Panc1 (cell line): ENCODE measurements around the gene RPS24. TPM values are rescaled to one million over a fixed set of nuclear protein-coding genes. Genes with fewer than 3 reads are reported as not detected.
"Not testable (repeated sequence)": the region's sequence is repeated elsewhere in the genome, so short reads cannot be mapped to it uniquely, and the experiment has no call there.

Experiments used
- ATAC-seq: fragments of 200-7000 bp; cut with Tn5 transposase; 2 replicates; pipeline ENCODE4 v1.9.1; 2020; ENCODE audit warnings: mild to moderate bottlenecking, moderate library complexity
- BruUV-seq: library from RNA; stranded (reverse); fragments of 400-500 nt; replicated peaks from 2 replicates; lab custom pipeline; 2021; lab: Mats Ljungman, UMichigan
- CTCF ChIA-PET: fragments of 300-600 bp; sonication (Branson Sonifier 250); formaldehyde crosslinking; loops from one replicate; lab custom pipeline; 2022; ENCODE audit warnings: antibody characterized with exemption; lab: Charles Lee
- POLR2A ChIA-PET: fragments of 300-600 bp; sonication (Branson Sonifier 250); formaldehyde crosslinking; loops from one replicate; lab custom pipeline; 2022; ENCODE audit warnings: antibody characterized with exemption; lab: Charles Lee
- DNase-seq: peaks from one replicate; pipeline ENCODE4 v3.0.0-alpha.2; 2010; ENCODE audit warnings: low read depth, low spot score
- H3K27ac ChIP-seq: 2 replicates; pipeline ENCODE4 v1.5.1; 2011; ENCODE audit warnings: mild to moderate bottlenecking, low read length, inconsistent platforms
- H3K27me3 ChIP-seq: fragments of 200-500 bp; sonication (Bioruptor generic); 2 replicates; pipeline ENCODE4 v1.6.0; 2014; ENCODE audit warnings: low read length, inconsistent platforms; ENCODE audit not compliant: control insufficient read depth, insufficient read depth
- H3K36me3 ChIP-seq: fragments of 200-500 bp; sonication (Bioruptor generic); 2 replicates; pipeline ENCODE4 v1.5.1; 2014; ENCODE audit warnings: inconsistent platforms, mild to moderate bottlenecking, low read length, moderate library complexity; ENCODE audit not compliant: control insufficient read depth, insufficient read depth
- H3K4me1 ChIP-seq: 2 replicates; pipeline ENCODE4 v1.5.1; 2011; ENCODE audit warnings: inconsistent platforms, mild to moderate bottlenecking, low read length, moderate library complexity; ENCODE audit not compliant: control insufficient read depth, insufficient read depth
- H3K4me3 ChIP-seq, 2 experiments: 2 replicates each; pipeline ENCODE4 v1.5.1; 2011 to 2012; ENCODE audit warnings: low read depth in 2 of 2, low read length in 2 of 2, mild to moderate bottlenecking in 2 of 2, inconsistent platforms in 1 of 2, moderate library complexity in 1 of 2
- H3K9me3 ChIP-seq: fragments of 200-500 bp; sonication (Bioruptor generic); 2 replicates; pipeline ENCODE4 v1.5.1; 2014; ENCODE audit warnings: low read depth, mild to moderate bottlenecking, inconsistent platforms, low read length, moderate library complexity; ENCODE audit not compliant: control insufficient read depth, insufficient read depth
- CTCF ChIP-seq: fragments of 450-650 bp; IDR thresholded peaks from 2 replicates; pipeline ENCODE4 v1.5.1; 2017; ENCODE audit warnings: mild to moderate bottlenecking
- POLR2AphosphoS5 ChIP-seq: IDR thresholded peaks from 2 replicates; pipeline ENCODE4 v1.6.1; 2012; ENCODE audit warnings: mild to moderate bottlenecking, low read depth, low read length, moderate library complexity
- SIN3A ChIP-seq: IDR thresholded peaks from 2 replicates; pipeline ENCODE4 v1.6.1; 2012; ENCODE audit warnings: low read depth, mild to moderate bottlenecking, low read length, moderate library complexity, borderline replicate concordance; ENCODE audit not compliant: insufficient read depth
- TCF7L2 ChIP-seq: IDR thresholded peaks from 2 replicates; pipeline ENCODE4 v1.6.1; 2011; ENCODE audit warnings: mild to moderate bottlenecking, low read depth, low read length, inconsistent platforms
- in situ Hi-C: cut with HindIII; loops from 2 replicates; pipeline ENCODE4 v1.10.0; 2016; ENCODE audit warnings: low sequenced_read_pairs, low pct_unique_long_range_greater_than_20kb
- intact Hi-C: fragments of 100-400 bp; cut with micrococcal nuclease; formaldehyde crosslinking; loops from one replicate; pipeline ENCODE4 v1.10.0; 2022; ENCODE audit not compliant: unreplicated experiment
- total RNA-seq: library from RNA; stranded (reverse); gene quantifications from one replicate; pipeline ENCODE4 v1.2.1, GENCODE V29; 2021; ENCODE audit not compliant: unreplicated experiment
- TF ChIP-seq, protein P1 (sequence below), 2 experiments: IDR thresholded peaks; 2 replicates each; pipeline ENCODE4 v1.6.1; 2011 to 2012; ENCODE audit warnings: low read depth in 2 of 2, control low read depth in 1 of 2, low read length in 1 of 2, mild to moderate bottlenecking in 1 of 2, moderate library complexity in 1 of 2; ENCODE audit not compliant: insufficient read depth in 1 of 2

The RPS24 gene
- total RNA-seq, 1 experiment from 2014 or later: 1,400 TPM

GRCh38 chr10:78066728-78067430, 33.2 kb downstream of the RPS24 start:
- Histone ChIP-seq H3K36me3 (no peaks in the 10 kb centered on the region), H3K27me3 (no peaks in the 10 kb centered on the region), H3K4me3 (no peak overlapping the region), H3K9me3 (no peaks in the 10 kb centered on the region), H3K27ac (no peak overlapping the region), H3K4me1 (no peaks in the 10 kb centered on the region)
- TF ChIP-seq, protein P1, sequence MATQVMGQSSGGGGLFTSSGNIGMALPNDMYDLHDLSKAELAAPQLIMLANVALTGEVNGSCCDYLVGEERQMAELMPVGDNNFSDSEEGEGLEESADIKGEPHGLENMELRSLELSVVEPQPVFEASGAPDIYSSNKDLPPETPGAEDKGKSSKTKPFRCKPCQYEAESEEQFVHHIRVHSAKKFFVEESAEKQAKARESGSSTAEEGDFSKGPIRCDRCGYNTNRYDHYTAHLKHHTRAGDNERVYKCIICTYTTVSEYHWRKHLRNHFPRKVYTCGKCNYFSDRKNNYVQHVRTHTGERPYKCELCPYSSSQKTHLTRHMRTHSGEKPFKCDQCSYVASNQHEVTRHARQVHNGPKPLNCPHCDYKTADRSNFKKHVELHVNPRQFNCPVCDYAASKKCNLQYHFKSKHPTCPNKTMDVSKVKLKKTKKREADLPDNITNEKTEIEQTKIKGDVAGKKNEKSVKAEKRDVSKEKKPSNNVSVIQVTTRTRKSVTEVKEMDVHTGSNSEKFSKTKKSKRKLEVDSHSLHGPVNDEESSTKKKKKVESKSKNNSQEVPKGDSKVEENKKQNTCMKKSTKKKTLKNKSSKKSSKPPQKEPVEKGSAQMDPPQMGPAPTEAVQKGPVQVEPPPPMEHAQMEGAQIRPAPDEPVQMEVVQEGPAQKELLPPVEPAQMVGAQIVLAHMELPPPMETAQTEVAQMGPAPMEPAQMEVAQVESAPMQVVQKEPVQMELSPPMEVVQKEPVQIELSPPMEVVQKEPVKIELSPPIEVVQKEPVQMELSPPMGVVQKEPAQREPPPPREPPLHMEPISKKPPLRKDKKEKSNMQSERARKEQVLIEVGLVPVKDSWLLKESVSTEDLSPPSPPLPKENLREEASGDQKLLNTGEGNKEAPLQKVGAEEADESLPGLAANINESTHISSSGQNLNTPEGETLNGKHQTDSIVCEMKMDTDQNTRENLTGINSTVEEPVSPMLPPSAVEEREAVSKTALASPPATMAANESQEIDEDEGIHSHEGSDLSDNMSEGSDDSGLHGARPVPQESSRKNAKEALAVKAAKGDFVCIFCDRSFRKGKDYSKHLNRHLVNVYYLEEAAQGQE (IDR thresholded peaks at IDR 0.05; ENCODE audit: insufficient read depth in 1 of 2, low read depth in 2 of 2, low read length in 1 of 2): no peak
- no peak for TF ChIP-seq SIN3A
- no peak for TF ChIP-seq TCF7L2
- TF ChIP-seq POLR2AphosphoS5: no peak
- TF ChIP-seq CTCF: no peak
- intact Hi-C loops: no loop called here
- POLR2A ChIA-PET: no interaction called here
- in situ Hi-C loops: no loop called here
- ATAC-seq: no peak
- BruUV-seq: no TSS peak
- CTCF ChIA-PET: no interaction called here
- DNase-seq: no peak

- Histone ChIP-seq H3K4me3 (no peak overlapping the region), H3K9me3 (no peaks in the 10 kb centered on the region), H3K4me1 (no peaks in the 10 kb centered on the region), H3K27ac (no peak overlapping the region), H3K36me3 (no peaks in the 10 kb centered on the region), H3K27me3 (no peaks in the 10 kb centered on the region)
- ChIA-PET CTCF (no interaction called here), POLR2A (no interaction called here)
- TF ChIP-seq POLR2AphosphoS5 (no peak), TCF7L2 (no peak), SIN3A (no peak), CTCF (no peak)
- TF ChIP-seq, protein P1 (IDR thresholded peaks at IDR 0.05; ENCODE audit: insufficient read depth in 1 of 2, low read depth in 2 of 2, low read length in 1 of 2): no peak
- no TSS peak for BruUV-seq
- in situ Hi-C loops: no loop called here
- intact Hi-C loops: no loop called here
- DNase-seq (no peak), ATAC-seq (no peak)
Observed at GRCh38 chr10:78069151-78069550, 35.5 kb downstream of the RPS24 start.

DNA sequence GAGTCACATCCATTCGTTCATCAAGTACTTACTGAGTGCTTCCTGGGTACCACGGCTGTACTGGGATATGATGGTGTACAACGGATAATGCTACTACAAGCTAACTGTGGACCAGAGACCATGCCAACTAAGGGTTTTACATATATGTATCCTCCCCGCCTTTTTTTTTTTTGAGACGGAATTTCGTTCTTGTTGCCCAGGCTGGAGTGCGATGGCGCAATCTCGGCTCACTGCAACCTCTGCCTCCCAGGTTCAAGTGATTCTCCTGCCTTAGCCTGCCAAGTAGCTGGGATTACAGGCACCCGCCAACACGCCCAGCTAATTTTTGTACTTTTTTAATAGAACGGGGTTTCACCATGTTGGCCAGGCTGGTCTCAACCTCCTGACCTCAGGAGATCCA, 36.4 kb downstream of the RPS24 start:
- in situ Hi-C loops, H3K4me1 ChIP-seq, H3K9me3 ChIP-seq, POLR2A ChIA-PET, ATAC-seq, H3K27ac ChIP-seq, DNase-seq, CTCF ChIA-PET, BruUV-seq, intact Hi-C loops, H3K4me3 ChIP-seq, H3K27me3 ChIP-seq, H3K36me3 ChIP-seq: not testable (repeated sequence)
